ENCODE results near the gene TCF25.

DNA sequence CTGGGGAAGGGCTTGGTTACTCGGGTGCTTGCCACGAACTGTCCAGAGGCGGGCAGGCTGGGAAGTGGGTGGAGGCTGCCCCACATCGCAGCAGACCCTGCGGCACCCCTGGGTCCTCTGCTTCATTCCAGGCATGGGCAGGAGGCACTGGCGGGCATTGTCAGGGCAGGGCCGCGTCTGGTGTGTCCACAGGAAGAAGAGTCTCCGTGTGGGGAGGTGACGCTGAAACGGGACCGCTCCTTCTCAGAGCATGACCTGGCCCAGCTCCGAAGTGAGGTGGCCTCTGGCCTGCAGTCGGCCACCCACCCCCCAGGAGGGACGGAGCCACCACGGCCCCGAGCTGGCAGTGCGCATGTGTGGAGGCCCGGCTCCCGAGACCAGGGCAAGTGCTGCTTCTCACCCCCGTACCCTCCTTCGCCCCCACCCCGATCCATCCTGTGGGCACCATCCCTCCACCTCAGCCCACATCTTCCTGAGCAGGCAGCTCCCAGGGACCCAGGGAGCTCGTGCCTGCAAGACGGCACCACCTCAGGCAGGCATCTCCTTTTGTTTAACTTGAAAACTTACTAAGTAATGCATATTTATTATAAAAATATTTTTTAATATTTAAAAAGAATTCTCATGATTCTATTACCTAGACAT, 14.3 kb upstream of the TCF25 start:
- TF ChIP-seq CTCF (IDR thresholded peaks at IDR 0.05) (no peak), FOXJ3 (CRISPR knock-in tag; IDR thresholded peaks at IDR 0.05; ENCODE audit: borderline replicate concordance) (no peak), ETV6 (CRISPR knock-in tag; IDR thresholded peaks at IDR 0.05) (no peak), GABPB1 (CRISPR knock-in tag; IDR thresholded peaks at IDR 0.05) (no peak), NFE2L1 (CRISPR knock-in tag; IDR thresholded peaks at IDR 0.05) (no peak), ZNF138 (CRISPR knock-in tag; conservative IDR thresholded peaks at IDR 0.05) (no peak), CDX4 (CRISPR knock-in tag; IDR thresholded peaks at IDR 0.05; ENCODE audit: borderline replicate concordance) (no peak), TEAD1 (CRISPR knock-in tag; IDR thresholded peaks at IDR 0.05) (no peak), CREB1 (CRISPR knock-in tag; IDR thresholded peaks at IDR 0.05) (no peak), STAT6 (CRISPR knock-in tag; conservative IDR thresholded peaks at IDR 0.05; ENCODE audit: low read depth) (no peak), FOXP4 (CRISPR knock-in tag; IDR thresholded peaks at IDR 0.05) (no peak)
- TF ChIP-seq, protein P1, sequence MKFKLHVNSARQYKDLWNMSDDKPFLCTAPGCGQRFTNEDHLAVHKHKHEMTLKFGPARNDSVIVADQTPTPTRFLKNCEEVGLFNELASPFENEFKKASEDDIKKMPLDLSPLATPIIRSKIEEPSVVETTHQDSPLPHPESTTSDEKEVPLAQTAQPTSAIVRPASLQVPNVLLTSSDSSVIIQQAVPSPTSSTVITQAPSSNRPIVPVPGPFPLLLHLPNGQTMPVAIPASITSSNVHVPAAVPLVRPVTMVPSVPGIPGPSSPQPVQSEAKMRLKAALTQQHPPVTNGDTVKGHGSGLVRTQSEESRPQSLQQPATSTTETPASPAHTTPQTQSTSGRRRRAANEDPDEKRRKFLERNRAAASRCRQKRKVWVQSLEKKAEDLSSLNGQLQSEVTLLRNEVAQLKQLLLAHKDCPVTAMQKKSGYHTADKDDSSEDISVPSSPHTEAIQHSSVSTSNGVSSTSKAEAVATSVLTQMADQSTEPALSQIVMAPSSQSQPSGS (CRISPR knock-in tag; IDR thresholded peaks at IDR 0.05; ENCODE audit: borderline replicate concordance, low read depth): no peak
- TF ChIP-seq, protein P2, sequence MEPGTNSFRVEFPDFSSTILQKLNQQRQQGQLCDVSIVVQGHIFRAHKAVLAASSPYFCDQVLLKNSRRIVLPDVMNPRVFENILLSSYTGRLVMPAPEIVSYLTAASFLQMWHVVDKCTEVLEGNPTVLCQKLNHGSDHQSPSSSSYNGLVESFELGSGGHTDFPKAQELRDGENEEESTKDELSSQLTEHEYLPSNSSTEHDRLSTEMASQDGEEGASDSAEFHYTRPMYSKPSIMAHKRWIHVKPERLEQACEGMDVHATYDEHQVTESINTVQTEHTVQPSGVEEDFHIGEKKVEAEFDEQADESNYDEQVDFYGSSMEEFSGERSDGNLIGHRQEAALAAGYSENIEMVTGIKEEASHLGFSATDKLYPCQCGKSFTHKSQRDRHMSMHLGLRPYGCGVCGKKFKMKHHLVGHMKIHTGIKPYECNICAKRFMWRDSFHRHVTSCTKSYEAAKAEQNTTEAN (CRISPR knock-in tag; IDR thresholded peaks at IDR 0.05): no peak
- TF ChIP-seq, protein P3, sequence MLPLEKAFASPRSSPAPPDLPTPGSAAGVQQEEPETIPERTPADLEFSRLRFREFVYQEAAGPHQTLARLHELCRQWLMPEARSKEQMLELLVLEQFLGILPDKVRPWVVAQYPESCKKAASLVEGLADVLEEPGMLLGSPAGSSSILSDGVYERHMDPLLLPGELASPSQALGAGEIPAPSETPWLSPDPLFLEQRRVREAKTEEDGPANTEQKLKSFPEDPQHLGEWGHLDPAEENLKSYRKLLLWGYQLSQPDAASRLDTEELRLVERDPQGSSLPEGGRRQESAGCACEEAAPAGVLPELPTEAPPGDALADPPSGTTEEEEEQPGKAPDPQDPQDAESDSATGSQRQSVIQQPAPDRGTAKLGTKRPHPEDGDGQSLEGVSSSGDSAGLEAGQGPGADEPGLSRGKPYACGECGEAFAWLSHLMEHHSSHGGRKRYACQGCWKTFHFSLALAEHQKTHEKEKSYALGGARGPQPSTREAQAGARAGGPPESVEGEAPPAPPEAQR (CRISPR knock-in tag; IDR thresholded peaks at IDR 0.05): no peak
